Measurements from ENCODE around the gene RUFY3.
"Not testable (repeated sequence)": the region's sequence is repeated elsewhere in the genome, so short reads cannot be mapped to it uniquely, and the experiment has no call there.

The RUFY3 gene

GRCh38 chr4:70739496-70740337 is 18.0 kb downstream of the RUFY3 start:
- no peak for DNase-seq

DNA sequence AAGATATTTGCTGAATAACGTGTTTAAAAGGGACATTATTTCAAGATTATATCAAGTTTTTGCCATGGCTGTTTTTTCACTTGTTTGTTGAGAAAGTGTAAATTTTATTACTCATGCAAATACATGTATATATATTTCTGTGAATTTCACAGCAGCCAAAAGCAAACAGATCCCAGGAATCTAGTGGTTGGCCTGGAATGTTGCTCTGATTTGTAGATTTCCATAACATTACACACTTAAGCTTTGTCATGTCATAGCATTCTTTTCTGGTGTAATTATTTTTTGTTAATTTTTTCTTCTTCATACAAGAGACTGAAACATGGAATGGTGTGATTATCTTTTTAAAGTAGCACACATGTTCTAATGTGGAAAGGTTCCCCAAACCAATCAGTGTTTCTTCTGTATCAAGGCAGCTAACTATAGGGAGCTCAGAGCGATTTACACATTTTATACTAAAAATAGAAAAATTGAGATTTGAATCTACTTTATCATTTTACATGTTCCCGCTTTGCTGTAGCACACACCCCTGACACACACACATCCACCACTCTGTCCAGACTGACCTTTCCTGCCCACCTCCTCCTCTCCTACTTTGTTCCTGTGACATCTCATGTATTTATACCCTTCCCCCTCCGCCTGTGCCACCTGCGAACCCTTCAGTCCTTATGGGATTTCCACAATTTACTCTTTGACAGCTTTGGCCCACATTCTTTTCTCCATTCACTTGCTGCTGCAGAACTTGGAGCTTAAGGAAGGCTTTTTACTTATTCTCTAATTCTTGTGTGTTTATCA is 20.3 kb downstream of the RUFY3 start:
- no peak for DNase-seq

DNA sequence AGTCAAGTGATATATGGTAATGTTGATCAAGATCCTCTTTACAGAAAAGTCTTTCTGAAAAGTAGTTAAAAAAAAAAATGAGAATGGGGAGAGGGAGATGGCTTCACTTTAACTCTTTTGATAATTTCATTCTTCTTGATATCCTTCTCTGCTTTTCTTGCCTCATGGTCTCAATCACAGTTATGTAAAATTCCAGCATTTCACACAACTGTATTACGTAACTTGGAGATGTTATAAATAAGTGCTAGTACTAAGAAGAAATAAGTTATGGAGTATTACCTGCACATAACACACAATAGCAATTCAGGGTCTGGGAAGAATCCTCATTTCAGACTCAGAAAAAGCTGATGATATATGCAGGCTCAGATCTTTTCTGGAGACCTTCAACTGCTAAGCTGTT is 22.0 kb downstream of the RUFY3 start:
- DNase-seq, result no peak

GRCh38 chr4:70746179-70746839 is 24.5 kb downstream of the RUFY3 start:
- no peak for DNase-seq

GRCh38 chr4:70747874-70748273 is 26.1 kb downstream of the RUFY3 start:
- no peak for DNase-seq

- no peak for DNase-seq
Measured at GRCh38 chr4:70749313-70749712, 27.5 kb downstream of the RUFY3 start.

DNA sequence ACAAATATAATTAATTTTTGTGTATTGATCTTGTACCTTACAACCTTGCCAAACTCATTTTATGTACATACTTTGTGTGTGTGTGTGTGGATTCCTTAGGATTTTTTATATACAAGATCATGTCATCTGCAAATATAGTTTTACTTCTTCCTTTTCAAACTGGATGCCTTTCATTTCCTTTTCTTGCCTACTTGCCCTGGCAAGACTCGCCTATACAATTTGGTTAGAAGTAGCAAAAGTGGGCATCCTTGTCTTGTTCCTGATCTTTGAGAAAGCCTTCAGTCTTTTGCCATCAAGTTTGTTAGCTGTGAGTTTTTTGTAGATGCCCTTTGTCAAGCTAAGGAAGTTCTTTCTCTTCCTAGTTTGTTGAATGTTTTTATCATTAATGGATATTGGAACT is 30.5 kb downstream of the RUFY3 start:
- no peak for DNase-seq

DNA sequence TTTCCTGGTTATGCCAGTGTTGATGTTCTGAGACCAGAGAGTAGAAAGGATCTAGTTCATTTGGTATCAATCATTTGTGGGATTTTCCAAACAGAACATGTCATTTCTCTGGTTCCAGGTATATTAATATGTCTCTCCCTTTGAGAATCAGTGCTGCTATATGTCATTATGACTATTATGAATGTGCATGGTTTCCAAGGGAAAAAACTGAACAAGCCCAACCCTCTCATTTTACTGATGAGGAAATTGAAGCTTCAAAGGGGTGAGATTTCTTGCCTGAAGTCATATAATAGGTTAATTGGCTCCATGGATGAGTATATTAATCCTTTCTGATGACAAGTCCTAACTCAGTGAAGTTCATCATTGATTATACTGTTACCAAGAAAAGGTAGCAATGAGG is 31.9 kb downstream of the RUFY3 start:
- DNase-seq, result no peak

GRCh38 chr4:70754470-70754869 is 32.7 kb downstream of the RUFY3 start:
- no peak for DNase-seq

DNA sequence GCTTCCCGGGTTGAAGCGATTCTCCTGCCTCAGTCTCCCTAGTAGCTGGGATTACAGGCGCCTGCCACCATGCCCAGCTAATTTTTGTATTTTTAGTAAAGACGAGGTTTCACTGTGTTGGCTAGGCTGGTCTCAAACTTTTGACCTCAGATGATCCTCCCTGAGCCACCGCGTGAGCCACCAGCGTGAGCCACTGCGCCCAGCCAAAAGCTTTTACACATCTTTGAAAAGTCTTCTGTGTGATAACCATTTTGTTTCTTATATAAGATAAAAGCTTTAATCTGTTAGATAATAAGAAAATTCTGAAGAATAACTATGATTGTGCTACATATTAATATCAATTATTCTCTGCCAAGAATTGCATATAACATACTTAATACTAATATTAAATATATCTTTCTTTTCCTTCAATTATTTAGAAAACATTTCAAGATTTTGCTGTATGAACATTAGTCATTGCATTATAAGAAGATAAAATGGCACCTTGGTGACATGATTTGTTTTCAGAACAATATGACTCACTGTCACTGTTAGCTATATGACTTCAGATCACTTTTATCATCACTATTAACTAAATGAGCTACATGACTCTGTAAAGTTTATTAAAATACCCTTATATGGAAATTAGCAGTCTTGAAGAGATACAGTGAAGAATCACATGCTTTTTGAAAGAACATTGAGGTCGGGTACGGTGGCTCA is 33.4 kb downstream of the RUFY3 start:
- DNase-seq, result no peak

DNA sequence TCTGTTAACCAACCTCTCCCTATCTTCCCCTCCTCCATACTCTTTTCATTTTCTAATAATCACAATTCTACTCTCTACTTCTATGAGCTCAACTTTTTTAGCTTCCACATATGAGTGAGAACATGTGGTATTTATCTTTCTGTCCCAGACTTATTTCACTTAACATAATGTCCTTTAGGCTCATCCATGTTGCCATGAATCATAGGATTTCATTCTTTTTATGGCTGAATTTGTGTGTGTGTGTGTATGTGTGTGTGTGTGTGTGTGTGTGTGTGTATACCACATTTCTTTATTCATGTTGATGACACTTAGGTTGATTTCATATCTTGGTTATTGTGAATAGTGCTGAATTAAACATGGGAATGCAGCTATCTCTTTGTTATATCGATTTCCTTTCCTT is 37.4 kb downstream of the RUFY3 start:
- DNase-seq, result no peak

- DNase-seq, result no peak
Measured at GRCh38 chr4:70759627-70760026, 37.9 kb downstream of the RUFY3 start.

- no peak for DNase-seq
Measured at GRCh38 chr4:70760662-70761061, 38.9 kb downstream of the RUFY3 start.

DNA sequence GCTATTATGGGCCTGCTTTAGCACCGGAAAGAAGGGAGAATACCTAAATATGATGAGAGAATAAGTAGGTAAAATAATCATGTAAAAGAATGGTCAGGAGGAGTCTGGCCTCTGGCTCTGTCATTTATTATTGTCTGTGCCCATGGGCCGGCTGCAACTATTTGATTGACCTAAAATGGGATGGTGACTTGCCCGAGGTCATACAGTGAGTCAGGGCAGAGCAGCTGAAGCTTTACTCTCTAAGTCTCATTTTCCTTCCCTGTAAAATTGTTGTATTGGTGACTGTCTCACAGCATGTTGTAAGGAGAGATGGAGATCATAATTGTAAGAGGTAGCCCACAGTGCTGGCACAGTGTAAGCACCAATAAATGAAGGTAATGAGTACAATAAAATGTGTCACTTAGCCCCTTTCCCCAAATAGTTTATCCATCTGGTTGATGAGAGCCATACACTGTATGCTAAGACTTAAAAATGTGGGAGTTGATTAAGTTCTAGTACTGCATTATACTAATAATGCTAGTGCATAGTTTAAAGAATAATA is 39.6 kb downstream of the RUFY3 start:
- no peak for DNase-seq

DNA sequence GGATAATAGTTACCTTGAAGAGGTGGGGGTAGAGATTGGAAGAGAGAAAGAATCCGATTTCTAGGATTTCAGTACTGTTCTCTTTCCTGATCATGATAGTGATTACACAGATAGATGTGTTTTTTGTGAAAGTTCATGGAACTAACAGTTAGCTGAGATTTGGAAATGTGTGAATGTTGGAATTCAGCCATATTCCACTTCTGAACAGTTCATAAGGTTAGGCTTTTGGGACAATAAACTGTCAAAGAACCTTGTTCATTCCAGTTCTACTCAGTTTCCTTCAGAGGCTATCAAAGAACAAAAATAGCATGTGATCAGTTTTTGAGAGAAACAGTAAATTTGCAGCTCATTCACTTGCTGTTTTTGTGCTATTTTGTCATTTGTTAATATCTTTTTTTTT is 43.6 kb downstream of the RUFY3 start:
- no peak for DNase-seq

- no peak for DNase-seq
Measured at GRCh38 chr4:70768301-70768948, 46.7 kb downstream of the RUFY3 start.

DNA sequence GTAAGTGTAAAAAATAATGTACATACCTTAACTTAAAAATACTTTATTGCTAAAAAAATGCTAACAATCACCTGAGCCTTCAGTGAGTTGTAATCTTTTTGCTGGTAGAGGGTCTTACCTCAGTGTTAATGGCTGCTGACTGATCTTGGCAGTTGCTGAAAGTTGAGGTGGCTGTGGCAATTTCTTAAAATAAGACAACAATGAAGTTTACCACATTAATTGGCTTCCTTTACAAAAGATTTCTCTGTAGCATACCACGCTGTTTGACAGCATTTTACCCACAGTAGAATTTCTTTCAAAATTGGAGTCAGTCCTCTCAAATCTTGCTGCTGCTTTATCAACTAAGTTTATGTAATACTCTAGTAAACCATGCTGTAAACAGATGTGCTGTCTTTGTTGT is 47.6 kb downstream of the RUFY3 start:
- not testable (repeated sequence) for DNase-seq

GRCh38 chr4:70772929-70773555 is 51.3 kb downstream of the RUFY3 start:
- DNase-seq, result no peak

- no peak for DNase-seq
Measured at GRCh38 chr4:70778888-70779422, 57.2 kb downstream of the RUFY3 start.

GRCh38 chr4:70783096-70783495 is 61.3 kb downstream of the RUFY3 start:
- no peak for DNase-seq

DNA sequence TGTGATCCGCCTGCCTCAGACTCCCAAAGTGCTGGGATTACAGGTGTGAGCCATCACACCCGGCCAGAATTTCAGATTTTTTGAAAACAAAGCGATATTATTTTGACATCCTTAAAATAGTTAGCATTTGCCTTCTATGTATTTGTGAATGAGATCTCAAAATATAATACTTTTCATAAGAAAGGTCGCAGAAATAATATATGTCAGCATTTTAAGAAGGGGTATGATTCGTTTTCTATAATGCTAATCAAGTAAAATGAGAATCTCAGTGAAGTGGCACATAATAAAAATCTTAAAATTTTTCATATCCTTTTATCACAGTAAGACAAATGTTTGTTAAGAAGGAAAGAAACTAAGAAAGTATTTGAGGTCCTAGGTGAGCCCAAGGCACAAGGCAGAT is 65.7 kb downstream of the RUFY3 start:
- DNase-seq, result no peak

DNA sequence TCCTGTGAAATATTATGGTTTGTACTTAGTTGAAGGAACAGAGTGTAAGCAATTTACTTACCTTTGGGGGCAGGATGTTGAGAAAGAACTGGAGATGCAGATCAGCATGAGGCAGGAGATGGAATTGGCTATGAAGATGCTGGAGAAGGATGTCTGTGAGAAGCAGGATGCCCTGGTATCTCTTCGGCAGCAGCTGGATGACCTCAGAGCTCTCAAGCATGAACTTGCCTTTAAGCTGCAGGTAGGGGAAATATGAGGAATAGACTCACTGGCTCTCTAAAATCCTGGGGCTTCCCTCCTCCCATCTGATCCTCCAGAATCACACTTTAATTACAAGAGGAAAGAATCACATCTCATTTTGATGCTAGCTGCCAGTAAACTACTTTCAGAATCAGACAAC is 67.0 kb downstream of the RUFY3 start:
- DNase-seq, result no peak

Measured in activated CD4-positive, alpha-beta T cell treated with anti-CD3 and anti-CD28 coated beads, Interleukin-2, amount 50 U/mL, for 1 hour (primary cell).